Ovary (tissue), 3 donors: ENCODE results near the gene ZNF223.

Experiments
- EP300 ChIP-seq: sonication (generic); formaldehyde crosslinking; IDR thresholded peaks from one replicate; pipeline ENCODE4 v1.6.1; 2017; ENCODE audit warnings: antibody characterized with exemption
- POLR2A ChIP-seq: fragments of 450-650 bp; IDR thresholded peaks from one replicate; pipeline ENCODE4 v1.6.1; 2017; ENCODE audit warnings: antibody characterized with exemption, mild to moderate bottlenecking, moderate library complexity
- TF ChIP-seq, protein P1 (sequence below), 3 donors: fragments of 450-650 bp in 2 of 3; fragments of 200-600 bp in 1 of 3; IDR thresholded peaks; one replicate each; pipeline versions ENCODE4 v1.5.1 to v1.8.0; 2016 to 2022; ENCODE audit warnings: antibody characterized with exemption in 3 of 3, mild to moderate bottlenecking in 1 of 3
- donor health status: DM: no; HTN: no; CAD: no.

DNA sequence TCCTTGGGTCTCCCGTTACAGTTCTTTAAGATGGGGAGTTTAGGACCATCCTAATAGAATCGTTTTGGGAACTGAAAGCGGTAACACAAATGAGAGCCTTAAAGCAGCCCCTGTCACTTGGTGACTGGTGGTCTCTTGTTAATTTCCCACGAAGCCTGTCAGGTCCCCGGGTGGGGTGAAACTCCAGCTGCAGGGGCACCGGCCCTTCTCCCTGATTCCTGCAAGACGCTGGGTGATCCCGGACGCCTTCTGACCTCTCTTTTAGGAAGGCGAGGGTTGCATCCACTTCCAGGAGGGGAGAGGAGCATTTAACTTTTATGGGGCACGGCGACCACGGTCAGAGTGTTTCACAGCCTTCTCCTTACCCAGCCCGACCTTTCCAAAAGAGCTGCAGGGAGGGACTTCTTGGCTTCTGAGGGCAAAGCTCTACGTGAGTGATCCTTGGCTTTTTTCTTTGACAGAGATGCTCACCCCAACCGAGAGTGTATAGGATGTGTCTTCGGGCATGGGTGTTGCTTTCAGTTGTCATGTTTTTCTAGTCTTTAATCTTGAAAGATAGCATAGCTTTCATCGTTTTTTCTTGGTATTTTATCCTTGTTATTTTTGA is 62.1 kb downstream of the ZNF223 start:
- TF ChIP-seq, protein P1, sequence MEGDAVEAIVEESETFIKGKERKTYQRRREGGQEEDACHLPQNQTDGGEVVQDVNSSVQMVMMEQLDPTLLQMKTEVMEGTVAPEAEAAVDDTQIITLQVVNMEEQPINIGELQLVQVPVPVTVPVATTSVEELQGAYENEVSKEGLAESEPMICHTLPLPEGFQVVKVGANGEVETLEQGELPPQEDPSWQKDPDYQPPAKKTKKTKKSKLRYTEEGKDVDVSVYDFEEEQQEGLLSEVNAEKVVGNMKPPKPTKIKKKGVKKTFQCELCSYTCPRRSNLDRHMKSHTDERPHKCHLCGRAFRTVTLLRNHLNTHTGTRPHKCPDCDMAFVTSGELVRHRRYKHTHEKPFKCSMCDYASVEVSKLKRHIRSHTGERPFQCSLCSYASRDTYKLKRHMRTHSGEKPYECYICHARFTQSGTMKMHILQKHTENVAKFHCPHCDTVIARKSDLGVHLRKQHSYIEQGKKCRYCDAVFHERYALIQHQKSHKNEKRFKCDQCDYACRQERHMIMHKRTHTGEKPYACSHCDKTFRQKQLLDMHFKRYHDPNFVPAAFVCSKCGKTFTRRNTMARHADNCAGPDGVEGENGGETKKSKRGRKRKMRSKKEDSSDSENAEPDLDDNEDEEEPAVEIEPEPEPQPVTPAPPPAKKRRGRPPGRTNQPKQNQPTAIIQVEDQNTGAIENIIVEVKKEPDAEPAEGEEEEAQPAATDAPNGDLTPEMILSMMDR (IDR thresholded peaks at IDR 0.05): no peak
- TF ChIP-seq POLR2A (no peak), EP300 (no peak)
